Activated CD8-positive, alpha-beta memory T cell treated with anti-CD3 and anti-CD28 coated beads, Interleukin-2, amount 50 U/mL, for 48 hours (primary cell): Measurements from ENCODE around the gene RAB4A.

Experiments
- DNase-seq: peaks from one replicate; pipeline ENCODE4 v3.0.0-alpha.2; 2020

Gene RAB4A

GRCh38 chr1:229341774-229342655 is 71.1 kb downstream of the RAB4A start:
- DNase-seq = peak; percentile 86

GRCh38 chr1:229342656-229343569 is 72.0 kb downstream of the RAB4A start, which contains the start of gene CCSAP:
TSS of gene CCSAP (minus strand) at chr1:229343047. CDS start at chr1:229342465, 582 bp downstream.
- peak; percentile 76 for DNase-seq

- DNase-seq = no peak
These were observed 73.2 kb downstream of the RAB4A start for GRCh38 chr1:229344139-229344538.

- no peak for DNase-seq
These were observed 74.2 kb downstream of the RAB4A start for GRCh38 chr1:229344937-229345684.

- no peak for DNase-seq
These were observed 76.6 kb downstream of the RAB4A start for GRCh38 chr1:229347528-229347927.

- no peak for DNase-seq
These were observed 78.8 kb downstream of the RAB4A start for GRCh38 chr1:229349463-229350385.

GRCh38 chr1:229352975-229353374 is 82.1 kb downstream of the RAB4A start:
- no peak for DNase-seq

- DNase-seq = no peak
These were observed 83.3 kb downstream of the RAB4A start for GRCh38 chr1:229354226-229354625.
